Measurements from ENCODE around the gene ECM1. TPM values are rescaled to one million over a fixed set of nuclear protein-coding genes. Genes with fewer than 3 reads are reported as not detected.
A peak's percentile ranks its signal among the peaks of the same experiment; 100 is the strongest.

The ECM1 gene
- total RNA-seq, 1 experiment from 2014 or later, result 4.8 TPM

DNA sequence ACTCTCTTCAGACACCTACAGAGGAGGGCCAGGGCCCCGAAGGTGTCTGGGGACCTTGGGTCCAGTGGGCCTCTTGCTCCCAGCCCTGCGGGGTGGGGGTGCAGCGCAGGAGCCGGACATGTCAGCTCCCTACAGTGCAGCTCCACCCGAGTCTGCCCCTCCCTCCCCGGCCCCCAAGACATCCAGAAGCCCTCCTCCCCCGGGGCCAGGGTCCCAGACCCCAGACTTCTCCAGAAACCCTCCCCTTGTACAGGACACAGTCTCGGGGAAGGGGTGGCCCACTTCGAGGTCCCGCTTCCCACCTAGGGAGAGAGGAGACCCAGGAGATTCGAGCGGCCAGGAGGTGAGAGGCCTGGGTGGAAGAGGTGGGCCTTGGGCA lies 45.0 kb downstream of the ECM1 start:
- DNase-seq (ENCODE audit: low read depth), result no peak
- in situ Hi-C loops (cut with HindIII; ENCODE audit: low pct_unique_long_range_greater_than_20kb, low sequenced_read_pairs), result no loop called here

DNA sequence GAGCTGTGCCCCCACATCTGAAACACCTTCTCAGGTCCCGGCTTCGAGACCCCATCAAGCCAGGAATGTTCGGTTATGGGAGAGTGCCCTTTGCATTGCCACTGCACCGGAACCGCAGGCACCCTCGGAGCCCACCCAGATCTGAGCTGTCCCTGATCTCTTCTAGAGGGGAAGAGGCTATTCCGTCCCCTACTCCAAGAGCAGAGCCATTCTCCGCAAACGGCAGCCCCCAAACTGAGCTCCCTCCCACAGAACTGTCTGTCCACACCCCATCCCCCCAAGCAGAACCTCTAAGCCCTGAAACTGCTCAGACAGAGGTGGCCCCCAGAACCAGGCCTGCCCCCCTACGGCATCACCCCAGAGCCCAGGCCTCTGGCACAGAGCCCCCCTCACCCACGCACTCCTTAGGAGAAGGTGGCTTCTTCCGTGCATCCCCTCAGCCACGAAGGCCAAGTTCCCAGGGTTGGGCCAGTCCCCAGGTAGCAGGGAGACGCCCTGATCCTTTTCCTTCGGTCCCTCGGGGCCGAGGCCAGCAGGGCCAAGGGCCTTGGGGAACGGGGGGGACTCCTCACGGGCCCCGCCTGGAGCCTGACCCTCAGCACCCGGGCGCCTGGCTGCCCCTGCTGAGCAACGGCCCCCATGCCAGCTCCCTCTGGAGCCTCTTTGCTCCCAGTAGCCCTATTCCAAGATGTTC lies 45.6 kb downstream of the ECM1 start:
- DNase-seq (ENCODE audit: low read depth), result no peak
- in situ Hi-C loops (cut with HindIII; ENCODE audit: low pct_unique_long_range_greater_than_20kb, low sequenced_read_pairs), result no loop called here

DNA sequence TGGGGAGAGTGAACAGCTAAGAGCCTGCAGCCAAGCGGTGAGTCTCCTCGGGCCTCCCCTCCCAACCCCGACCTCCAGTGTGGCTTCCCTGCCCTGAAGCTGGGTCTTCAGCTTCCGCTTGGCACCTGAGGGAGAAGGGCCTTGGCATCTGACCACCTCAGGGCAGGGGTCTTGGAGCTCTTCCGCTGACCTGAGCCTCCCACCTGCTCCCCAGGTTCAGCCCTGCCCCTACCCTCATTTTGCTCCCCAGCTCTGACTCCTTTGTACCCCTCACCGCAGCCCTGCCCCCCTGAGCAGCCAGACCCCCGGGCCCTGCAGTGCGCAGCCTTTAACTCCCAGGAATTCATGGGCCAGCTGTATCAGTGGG lies 46.2 kb downstream of the ECM1 start:
- in situ Hi-C loops (cut with HindIII; ENCODE audit: low pct_unique_long_range_greater_than_20kb, low sequenced_read_pairs), result no loop called here
- no peak for DNase-seq (ENCODE audit: low read depth)

DNA sequence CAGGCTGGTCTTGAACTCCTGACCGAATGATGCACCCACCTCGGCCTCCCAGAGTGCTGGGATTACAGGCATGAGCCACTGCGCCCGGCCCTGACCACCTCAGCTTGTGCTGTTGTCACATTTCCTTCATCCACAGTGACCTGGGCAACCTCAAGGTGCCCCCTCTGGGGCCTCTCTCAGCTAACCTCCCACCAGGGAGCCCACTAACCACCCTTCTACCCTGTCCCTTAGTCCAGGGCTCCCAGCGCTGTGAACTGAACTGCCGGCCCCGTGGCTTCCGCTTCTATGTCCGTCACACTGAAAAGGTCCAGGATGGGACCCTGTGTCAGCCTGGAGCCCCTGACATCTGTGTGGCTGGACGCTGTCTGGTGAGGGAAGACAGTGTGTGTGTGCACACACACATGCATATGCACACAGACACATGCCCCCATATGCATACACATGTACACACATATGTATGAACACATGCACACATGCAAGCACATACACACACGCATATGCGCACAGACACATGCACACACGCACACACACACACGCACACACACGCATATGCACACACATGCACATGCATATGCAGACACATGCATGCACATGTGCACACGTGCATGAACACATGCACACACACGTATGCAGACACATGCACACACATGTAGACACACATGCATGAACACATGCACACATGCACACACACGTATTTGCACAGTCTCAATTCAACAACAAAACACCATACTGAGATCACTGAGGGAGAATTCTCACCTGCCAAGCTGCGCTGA lies 47.5 kb downstream of the ECM1 start:
- no peak for DNase-seq (ENCODE audit: low read depth)
- in situ Hi-C loops (cut with HindIII; ENCODE audit: low pct_unique_long_range_greater_than_20kb, low sequenced_read_pairs), result no loop called here

DNA sequence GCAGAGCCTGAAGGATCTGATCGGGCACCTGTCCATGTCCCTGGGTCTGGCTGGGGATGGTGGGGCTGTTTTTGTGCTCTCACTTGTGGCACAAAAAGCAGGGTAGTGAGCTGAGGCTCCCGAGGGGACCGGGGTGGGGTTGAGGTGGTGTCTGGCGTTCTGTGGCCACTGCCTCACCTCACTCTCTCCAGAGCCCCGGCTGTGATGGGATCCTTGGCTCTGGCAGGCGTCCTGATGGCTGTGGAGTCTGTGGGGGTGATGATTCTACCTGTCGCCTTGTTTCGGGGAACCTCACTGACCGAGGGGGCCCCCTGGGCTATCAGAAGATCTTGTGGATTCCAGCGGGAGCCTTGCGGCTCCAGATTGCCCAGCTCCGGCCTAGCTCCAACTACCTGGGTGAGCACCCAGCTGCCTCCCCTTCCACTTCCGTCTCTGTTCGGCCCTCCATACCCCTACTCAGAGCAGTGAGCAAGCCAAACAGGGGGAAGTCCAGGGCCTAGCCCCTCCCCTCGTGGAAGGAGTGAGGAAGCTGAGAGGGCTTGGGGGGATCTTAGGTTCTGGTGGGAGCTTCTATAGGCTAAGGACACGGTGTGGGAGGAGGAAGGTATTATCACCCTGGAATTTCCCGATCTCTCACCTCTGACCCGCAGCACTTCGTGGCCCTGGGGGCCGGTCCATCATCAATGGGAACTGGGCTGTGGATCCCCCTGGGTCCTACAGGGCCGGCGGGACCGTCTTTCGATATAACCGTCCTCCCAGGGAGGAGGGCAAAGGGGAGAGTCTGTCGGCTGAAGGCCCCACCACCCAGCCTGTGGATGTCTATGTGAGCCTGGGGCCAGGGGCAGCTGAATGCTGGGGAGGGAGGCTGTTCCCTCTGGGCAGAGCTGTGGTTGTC lies 48.3 kb downstream of the ECM1 start:
- in situ Hi-C loops (cut with HindIII; ENCODE audit: low pct_unique_long_range_greater_than_20kb, low sequenced_read_pairs), result no loop called here

DNA sequence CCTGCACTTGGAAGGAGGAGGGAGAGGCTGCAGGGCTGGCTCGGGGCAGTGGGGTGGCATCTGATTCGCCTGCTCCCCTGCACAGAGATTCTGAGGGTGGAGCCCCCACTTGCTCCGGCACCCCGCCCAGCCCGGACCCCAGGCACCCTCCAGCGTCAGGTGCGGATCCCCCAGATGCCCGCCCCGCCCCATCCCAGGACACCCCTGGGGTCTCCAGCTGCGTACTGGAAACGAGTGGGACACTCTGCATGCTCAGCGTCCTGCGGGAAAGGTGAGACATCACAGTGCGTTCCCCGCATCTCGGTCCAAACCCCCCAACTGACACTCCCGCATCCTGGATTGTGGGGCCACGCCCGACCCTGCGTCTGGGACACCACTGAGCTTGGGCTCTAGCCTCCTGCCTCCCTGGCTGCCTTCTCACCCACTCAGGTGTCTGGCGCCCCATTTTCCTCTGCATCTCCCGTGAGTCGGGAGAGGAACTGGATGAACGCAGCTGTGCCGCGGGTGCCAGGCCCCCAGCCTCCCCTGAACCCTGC lies 49.2 kb downstream of the ECM1 start:
- no peak for DNase-seq (ENCODE audit: low read depth)
- in situ Hi-C loops (cut with HindIII; ENCODE audit: low pct_unique_long_range_greater_than_20kb, low sequenced_read_pairs), result no loop called here

More for the DNA sequence above, 48.3 kb downstream of the ECM1 start:
- DNase-seq (ENCODE audit: low read depth), result no peak

DNA sequence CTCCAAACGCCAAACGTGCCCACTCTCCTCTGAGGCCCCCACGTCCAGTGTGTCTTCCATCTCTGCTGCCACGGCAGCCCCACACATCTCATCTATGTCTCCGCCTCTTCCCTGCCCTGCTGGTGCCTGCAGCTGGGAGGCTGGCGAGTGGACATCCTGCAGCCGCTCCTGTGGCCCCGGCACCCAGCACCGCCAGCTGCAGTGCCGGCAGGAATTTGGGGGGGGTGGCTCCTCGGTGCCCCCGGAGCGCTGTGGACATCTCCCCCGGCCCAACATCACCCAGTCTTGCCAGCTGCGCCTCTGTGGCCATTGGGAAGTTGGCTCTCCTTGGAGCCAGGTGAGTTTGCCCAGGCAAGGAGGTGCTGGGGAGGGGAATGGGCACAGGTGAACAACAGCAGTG lies 49.9 kb downstream of the ECM1 start:
- in situ Hi-C loops (cut with HindIII; ENCODE audit: low pct_unique_long_range_greater_than_20kb, low sequenced_read_pairs), result no loop called here
- DNase-seq (ENCODE audit: low read depth), result no peak

DNA sequence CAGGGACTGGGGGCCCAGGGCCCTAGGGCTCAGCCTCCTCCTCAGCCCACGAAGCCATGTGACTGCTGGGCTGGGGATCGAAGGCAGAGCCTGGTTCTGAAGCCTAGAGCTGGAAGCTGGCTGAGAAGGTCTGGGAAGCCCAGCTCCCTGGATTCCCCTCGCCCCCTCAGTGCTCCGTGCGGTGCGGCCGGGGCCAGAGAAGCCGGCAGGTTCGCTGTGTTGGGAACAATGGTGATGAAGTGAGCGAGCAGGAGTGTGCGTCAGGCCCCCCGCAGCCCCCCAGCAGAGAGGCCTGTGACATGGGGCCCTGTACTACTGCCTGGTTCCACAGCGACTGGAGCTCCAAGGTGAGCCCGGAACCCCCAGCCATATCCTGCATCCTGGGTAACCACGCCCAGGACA lies 50.4 kb downstream of the ECM1 start:
- DNase-seq (ENCODE audit: low read depth), result no peak
- in situ Hi-C loops (cut with HindIII; ENCODE audit: low pct_unique_long_range_greater_than_20kb, low sequenced_read_pairs), result no loop called here

DNA sequence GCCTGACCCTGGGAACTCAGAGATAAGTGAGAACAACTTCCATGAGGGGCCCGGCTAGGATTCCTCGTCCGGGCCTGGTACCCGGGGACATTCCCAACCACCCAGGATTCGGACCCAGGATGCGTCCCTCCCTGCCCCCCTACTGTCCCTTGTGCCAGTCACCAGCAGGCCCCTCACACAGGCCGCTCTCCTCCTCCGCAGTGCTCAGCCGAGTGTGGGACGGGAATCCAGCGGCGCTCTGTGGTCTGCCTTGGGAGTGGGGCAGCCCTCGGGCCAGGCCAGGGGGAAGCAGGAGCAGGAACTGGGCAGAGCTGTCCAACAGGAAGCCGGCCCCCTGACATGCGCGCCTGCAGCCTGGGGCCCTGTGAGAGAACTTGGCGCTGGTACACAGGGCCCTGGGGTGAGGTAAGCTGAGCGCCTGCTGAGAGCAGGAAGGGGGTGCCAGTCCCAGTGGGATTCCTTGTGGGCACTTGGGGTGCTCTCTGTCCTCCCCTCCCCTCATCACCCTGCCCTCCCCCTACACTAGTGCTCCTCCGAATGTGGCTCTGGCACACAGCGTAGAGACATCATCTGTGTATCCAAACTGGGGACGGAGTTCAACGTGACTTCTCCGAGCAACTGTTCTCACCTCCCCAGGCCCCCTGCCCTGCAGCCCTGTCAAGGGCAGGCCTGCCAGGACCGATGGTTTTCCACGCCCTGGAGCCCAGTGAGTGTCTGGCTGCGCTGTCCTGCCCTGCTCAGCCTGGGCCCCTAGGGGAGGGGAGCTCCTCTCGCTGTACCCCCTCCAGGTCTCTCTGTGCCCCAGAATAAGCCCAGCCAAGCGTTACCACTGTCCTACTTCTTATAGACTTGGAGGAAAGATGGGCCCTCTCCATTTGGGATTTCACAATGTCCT lies 51.1 kb downstream of the ECM1 start:
- DNase-seq (ENCODE audit: low read depth), result no peak
- in situ Hi-C loops (cut with HindIII; ENCODE audit: low pct_unique_long_range_greater_than_20kb, low sequenced_read_pairs), result no loop called here

DNA sequence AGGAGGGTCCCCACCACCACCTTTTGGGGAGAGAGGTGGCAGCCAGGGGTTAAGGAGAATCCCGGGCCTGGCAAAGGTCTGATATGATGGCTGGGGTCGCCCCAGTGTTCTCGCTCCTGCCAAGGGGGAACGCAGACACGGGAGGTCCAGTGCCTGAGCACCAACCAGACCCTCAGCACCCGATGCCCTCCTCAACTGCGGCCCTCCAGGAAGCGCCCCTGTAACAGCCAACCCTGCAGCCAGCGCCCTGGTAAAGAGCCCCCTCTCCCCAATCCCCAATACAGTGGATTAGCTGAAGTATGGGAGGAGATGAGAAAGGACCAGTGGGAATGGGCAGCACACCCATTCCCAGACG lies 51.7 kb downstream of the ECM1 start:
- in situ Hi-C loops (cut with HindIII; ENCODE audit: low pct_unique_long_range_greater_than_20kb, low sequenced_read_pairs), result no loop called here
- no peak for DNase-seq (ENCODE audit: low read depth)

DNA sequence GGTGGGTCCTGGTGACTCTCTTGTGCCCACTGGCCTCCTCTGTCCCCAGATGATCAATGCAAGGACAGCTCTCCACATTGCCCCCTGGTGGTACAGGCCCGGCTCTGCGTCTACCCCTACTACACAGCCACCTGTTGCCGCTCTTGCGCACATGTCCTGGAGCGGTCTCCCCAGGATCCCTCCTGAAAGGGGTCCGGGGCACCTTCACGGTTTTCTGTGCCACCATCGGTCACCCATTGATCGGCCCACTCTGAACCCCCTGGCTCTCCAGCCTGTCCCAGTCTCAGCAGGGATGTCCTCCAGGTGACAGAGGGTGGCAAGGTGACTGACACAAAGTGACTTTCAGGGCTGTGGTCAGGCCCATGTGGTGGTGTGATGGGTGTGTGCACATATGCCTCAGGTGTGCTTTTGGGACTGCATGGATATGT lies 52.1 kb downstream of the ECM1 start:
- DNase-seq (ENCODE audit: low read depth), result peak; percentile 51
- in situ Hi-C loops (cut with HindIII; ENCODE audit: low pct_unique_long_range_greater_than_20kb, low sequenced_read_pairs), result no loop called here

DNA sequence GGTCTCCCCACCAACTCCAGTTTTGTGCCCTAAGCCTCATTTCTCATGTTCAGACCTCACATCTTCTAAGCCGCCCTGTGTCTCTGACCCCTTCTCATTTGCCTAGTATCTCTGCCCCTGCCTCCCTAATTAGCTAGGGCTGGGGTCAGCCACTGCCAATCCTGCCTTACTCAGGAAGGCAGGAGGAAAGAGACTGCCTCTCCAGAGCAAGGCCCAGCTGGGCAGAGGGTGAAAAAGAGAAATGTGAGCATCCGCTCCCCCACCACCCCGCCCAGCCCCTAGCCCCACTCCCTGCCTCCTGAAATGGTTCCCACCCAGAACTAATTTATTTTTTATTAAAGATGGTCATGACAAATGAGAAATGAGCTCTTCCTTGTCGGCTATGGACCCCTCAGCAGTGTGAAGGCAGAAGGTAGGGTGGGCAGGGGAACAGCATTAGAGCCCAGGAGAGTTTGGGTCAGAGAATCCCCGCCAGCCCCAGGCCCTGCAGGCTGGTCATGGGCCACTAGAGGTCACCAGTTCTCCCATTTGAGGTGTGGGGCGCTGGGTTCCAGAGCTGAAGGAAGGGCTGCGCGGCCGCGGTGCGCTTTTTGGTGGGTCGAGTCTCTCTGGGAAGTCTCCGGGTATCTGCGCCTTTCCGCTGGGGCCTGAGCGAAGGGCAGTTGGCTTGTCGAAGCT lies 52.8 kb downstream of the ECM1 start:
- no peak for DNase-seq (ENCODE audit: low read depth)
- in situ Hi-C loops (cut with HindIII; ENCODE audit: low pct_unique_long_range_greater_than_20kb, low sequenced_read_pairs), result no loop called here

DNA sequence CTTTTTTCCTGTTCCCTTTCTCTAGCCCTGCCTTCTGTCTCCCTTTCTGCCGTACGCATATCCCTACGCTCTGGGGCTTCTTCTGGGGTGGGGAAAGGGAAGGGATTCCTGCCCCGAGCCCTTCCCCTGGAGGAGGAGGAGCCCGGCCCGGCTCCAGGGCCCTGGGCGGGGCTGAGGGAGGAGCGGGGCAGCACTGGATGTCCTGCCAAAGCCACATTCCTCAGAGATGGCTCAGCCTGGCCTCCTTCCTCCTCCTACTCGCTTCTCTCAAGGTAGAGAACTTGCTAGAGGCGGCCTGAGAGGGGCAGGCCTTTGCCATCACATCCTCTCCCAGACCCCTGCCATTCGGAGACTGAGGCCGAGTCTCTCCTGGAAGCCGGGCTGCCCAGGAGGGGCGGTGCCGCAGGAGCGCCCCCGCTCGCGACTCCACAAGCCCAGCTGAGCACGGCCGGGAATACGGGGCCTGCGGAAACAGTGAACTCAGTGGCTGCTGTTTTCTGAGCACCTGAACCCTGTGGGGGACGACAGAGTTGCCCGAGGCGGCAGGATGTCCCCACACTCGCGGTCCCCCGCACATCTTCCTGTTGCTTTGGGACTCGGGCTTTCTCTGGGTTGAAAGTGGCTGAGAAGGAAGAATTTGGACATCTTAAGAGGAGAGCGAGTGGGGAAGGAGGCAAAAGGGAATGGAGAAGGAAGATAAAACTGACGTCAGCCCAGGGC lies 53.5 kb downstream of the ECM1 start:
- DNase-seq (ENCODE audit: low read depth), result peak; percentile 99
- in situ Hi-C loops (cut with HindIII; ENCODE audit: low pct_unique_long_range_greater_than_20kb, low sequenced_read_pairs), result no loop called here

DNA sequence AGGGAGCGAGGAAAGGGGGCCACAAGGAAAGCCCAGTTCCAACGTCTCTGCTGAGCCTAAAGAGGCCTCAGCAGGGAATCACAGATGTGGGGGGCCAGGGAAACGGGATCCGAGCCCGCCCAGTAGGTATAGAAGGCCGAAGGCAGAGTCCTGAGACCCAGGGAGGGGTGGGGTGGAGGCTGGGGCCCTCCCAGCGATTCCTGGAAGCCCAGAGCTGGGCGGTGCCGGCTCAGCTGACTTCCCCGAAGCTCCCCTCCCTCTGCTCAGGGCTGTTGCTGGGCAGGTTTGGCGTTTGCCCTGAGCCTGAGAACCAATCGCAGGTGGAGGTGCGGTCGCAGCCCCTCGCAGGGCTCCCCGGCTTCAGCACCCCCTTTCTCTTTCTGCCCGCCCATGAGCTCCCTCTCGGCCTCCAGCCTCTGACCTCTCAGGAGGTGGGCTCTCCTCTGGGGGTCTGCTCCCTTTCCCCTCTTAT lies 54.1 kb downstream of the ECM1 start:
- DNase-seq (ENCODE audit: low read depth), result peak; percentile 85
- in situ Hi-C loops (cut with HindIII; ENCODE audit: low pct_unique_long_range_greater_than_20kb, low sequenced_read_pairs), result no loop called here

DNA sequence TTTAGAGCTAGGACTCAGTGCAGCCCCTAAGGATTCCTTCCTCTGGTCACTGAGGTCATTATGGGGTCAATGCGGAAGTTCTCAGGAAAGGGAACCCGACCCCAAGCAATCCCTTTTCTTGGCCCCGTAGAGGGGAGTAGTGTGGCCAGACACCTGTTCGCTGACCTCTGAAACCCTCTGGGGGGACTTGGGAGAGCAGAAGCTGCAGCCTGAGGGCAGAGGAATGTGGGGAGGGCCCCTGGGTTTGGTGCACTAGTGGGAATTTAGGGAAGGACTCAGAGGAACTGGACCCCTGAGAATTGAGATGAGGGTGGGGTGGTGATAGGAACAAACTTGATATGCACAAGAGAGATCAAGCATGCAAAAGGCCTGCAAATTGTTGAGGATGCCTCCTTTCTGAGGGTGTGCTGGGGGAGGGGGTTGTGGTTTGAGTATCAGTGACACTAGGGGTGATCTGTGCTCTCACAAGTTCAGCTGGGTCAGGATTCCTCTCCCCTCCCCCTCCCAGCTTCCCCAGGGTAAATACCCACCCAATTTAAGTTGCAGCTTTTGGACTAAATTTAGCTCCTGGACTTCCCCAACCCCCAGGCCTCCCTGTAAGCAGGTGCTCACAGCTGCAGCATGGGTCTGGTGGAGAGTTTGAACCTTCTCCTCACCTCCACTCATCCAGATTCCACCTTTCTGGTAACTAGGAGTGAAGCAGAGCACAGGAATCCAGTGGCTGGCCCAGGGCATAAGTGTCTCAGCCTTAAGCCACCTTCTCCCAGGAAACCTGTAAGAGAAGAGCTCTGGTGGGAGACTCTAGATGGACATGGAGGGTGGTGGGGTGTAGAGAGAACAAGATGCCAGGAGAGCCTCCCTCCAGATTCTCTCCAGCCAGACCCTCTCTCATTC lies 54.8 kb downstream of the ECM1 start:
- in situ Hi-C loops (cut with HindIII; ENCODE audit: low pct_unique_long_range_greater_than_20kb, low sequenced_read_pairs), result no loop called here

More for the DNA sequence above, 54.8 kb downstream of the ECM1 start:
- DNase-seq (ENCODE audit: low read depth), result no peak

Measured in Caki2 (cell line).